ENCODE results near the gene GPX2. TPM values are rescaled to one million over a fixed set of nuclear protein-coding genes. Genes with fewer than 3 reads are reported as not detected.

The GPX2 gene
- total and polyA plus RNA-seq, 12 donors, result 0.31 to 1.4 (median 0.55) TPM; not detected in 8

- H3K4me3 ChIP-seq, result no peak overlapping the region
- no peaks in the 10 kb centered on the region for H3K9me3 ChIP-seq (replicated peaks in 1 of 3)
- intact Hi-C loops (cut with DNase I), result no loop called here
- no peak for DNase-seq
- H3K27ac ChIP-seq, result no peak overlapping the region
- 62 to 90% (median 76%) methylated on average over 2 of the region's 2 CpGs for WGBS, 4 donors
- TF ChIP-seq, protein P1, sequence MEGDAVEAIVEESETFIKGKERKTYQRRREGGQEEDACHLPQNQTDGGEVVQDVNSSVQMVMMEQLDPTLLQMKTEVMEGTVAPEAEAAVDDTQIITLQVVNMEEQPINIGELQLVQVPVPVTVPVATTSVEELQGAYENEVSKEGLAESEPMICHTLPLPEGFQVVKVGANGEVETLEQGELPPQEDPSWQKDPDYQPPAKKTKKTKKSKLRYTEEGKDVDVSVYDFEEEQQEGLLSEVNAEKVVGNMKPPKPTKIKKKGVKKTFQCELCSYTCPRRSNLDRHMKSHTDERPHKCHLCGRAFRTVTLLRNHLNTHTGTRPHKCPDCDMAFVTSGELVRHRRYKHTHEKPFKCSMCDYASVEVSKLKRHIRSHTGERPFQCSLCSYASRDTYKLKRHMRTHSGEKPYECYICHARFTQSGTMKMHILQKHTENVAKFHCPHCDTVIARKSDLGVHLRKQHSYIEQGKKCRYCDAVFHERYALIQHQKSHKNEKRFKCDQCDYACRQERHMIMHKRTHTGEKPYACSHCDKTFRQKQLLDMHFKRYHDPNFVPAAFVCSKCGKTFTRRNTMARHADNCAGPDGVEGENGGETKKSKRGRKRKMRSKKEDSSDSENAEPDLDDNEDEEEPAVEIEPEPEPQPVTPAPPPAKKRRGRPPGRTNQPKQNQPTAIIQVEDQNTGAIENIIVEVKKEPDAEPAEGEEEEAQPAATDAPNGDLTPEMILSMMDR (IDR thresholded peaks at IDR 0.05), result no peak
- no peak for TF ChIP-seq POLR2A (IDR thresholded peaks at IDR 0.05)
- peaks cover 14 to 45% of the 10 kb centered on the region in 2 donors for H3K4me1 ChIP-seq (replicated peaks in 1 of 2)
- peaks cover 0 to 40% of the 10 kb centered on the region in 2 donors for H3K36me3 ChIP-seq (replicated peaks in 1 of 2)
- H3K27me3 ChIP-seq, result no peaks in the 10 kb centered on the region
Measured at GRCh38 chr14:64931123-64931522, 11.4 kb downstream of the GPX2 start.

DNA sequence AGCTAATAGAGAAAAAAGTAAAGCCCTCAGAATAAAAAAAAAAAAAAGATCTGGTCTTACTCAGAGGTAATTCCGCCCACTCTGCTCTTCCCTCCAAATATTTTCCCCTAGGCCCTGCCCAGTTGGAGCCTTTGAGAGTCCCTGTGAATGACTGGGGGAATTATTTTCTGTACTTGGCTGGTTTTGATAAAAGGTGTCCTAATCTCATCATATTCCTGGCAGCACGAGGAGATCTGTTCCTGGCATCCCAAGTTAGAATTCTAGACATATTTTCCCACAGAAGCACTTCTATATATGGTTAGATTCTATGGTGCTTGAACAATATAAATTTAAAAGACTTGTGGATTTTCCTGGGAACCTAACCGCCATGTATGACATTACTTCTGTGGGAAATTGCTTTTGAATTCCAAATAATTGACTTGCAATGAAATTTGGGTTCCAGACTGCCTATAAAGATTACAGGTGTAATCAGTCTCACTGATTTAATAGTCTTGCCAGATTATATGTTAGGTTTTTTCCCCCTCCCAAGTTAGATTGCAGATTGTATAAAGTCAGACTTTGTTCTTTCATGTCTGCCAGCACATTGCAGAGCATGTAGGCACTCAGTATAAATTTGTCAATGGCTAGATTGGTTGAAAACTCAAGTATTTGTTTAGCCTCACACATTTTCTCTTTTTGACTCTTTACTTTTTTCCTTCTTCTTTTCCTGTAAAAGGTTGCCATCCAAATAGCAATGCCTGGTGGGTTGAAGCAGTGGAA lies 12.3 kb downstream of the GPX2 start:
- H3K4me1 ChIP-seq (replicated peaks in 1 of 2), result peaks cover 13 to 36% of the 10 kb centered on the region in 2 donors
- H3K36me3 ChIP-seq (replicated peaks in 1 of 2), result peaks cover 0 to 44% of the 10 kb centered on the region in 2 donors
- no peak overlapping the region for H3K4me3 ChIP-seq
- TF ChIP-seq, protein P1 (IDR thresholded peaks at IDR 0.05), result no peak
- TF ChIP-seq POLR2A (IDR thresholded peaks at IDR 0.05), result no peak
- DNase-seq, result peak in 1 of 7 donors; percentile 36
- H3K9me3 ChIP-seq (replicated peaks in 1 of 3), result no peaks in the 10 kb centered on the region
- H3K27ac ChIP-seq, result no peak overlapping the region
- intact Hi-C loops (cut with DNase I), result no loop called here
- no peaks in the 10 kb centered on the region for H3K27me3 ChIP-seq
- WGBS, 4 donors, result 76 to 83% (median 79%) methylated on average over 3 of the region's 3 CpGs

DNA sequence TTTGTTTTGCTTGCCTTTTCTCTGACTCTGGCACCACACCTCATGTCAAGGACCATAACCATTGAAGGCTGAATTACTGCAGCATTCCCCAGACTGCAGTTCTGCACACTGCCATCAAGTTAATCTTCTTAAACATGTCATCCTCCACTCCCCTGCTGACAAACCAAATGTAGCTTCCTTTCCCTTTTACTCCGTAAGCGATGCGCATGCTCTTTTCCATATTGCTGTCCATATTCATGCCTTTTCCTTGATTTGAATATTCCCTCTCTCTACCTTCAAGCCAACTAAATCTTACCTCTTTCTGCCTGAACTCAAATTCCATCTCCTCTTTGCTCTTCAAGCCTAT lies 13.6 kb downstream of the GPX2 start:
- TF ChIP-seq, protein P1 (IDR thresholded peaks at IDR 0.05), result no peak
- TF ChIP-seq POLR2A (IDR thresholded peaks at IDR 0.05), result no peak

GRCh38 chr14:64928239-64929013 lies 14.1 kb downstream of the GPX2 start:
- H3K27me3 ChIP-seq, result no peaks in the 10 kb centered on the region
- WGBS, 4 donors, result 54 to 70% (median 60%) methylated on average over 7 of the region's 7 CpGs
- no peak for DNase-seq
- H3K27ac ChIP-seq, result no peak overlapping the region
- TF ChIP-seq, protein P1 (IDR thresholded peaks at IDR 0.05), result no peak
- no peak for TF ChIP-seq POLR2A (IDR thresholded peaks at IDR 0.05)
- intact Hi-C loops (cut with DNase I), result no loop called here
- H3K4me3 ChIP-seq, result no peak overlapping the region
- H3K4me1 ChIP-seq (replicated peaks in 1 of 2), result peaks cover 0 to 24% of the 10 kb centered on the region in 2 donors
- no peaks in the 10 kb centered on the region for H3K9me3 ChIP-seq (replicated peaks in 1 of 3)
- peaks cover 0 to 59% of the 10 kb centered on the region in 2 donors for H3K36me3 ChIP-seq (replicated peaks in 1 of 2)

More for the DNA sequence above, 13.6 kb downstream of the GPX2 start:
- no peak for DNase-seq
- no peak overlapping the region for H3K27ac ChIP-seq
- 92 to 98% (median 94%) methylated on average over 3 of the region's 3 CpGs for WGBS, 4 donors
- no peaks in the 10 kb centered on the region for H3K9me3 ChIP-seq (replicated peaks in 1 of 3)
- H3K4me1 ChIP-seq (replicated peaks in 1 of 2), result peaks cover 0 to 27% of the 10 kb centered on the region in 2 donors
- peaks cover 0 to 57% of the 10 kb centered on the region in 2 donors for H3K36me3 ChIP-seq (replicated peaks in 1 of 2)
- intact Hi-C loops (cut with DNase I), result no loop called here
- H3K27me3 ChIP-seq, result no peaks in the 10 kb centered on the region
- H3K4me3 ChIP-seq, result no peak overlapping the region
